ENCODE results near the gene AOPEP. TPM values are rescaled to one million over a fixed set of nuclear protein-coding genes. Genes with fewer than 3 reads are reported as not detected.

The AOPEP gene
- total RNA-seq, 1 experiment from 2014 or later: 15.0 TPM

GRCh38 chr9:94891183-94891582 is 164.7 kb downstream of the AOPEP start:
- H2BK120ac ChIP-seq (ENCODE audit: low read depth, low read length, poor library complexity, severe bottlenecking): no peak overlapping the region
- Mint-ChIP-seq H3K4me3 (no peak overlapping the region), H3K36me3 (ENCODE audit: insufficient read depth in 1 of 3, low read depth in 3 of 3) (peaks cover 5 to 15% (median 9%) of the 10 kb centered on the region in 3 experiments; a peak in 6 of 7 replicates), H3K27me3 (ENCODE audit: low read depth) (no peaks in the 10 kb centered on the region), H3K27ac (no peak overlapping the region), H3K9me3 (peaks cover 10 to 12% of the 10 kb centered on the region in 2 experiments; a peak in 4 of 5 replicates), H3K4me1 (no peaks in the 10 kb centered on the region)
- H2AFZ ChIP-seq (ENCODE audit: low read length): no peak overlapping the region
- H3K27ac ChIP-seq (ENCODE audit: insufficient read length, low read depth, low read length): no peak overlapping the region
- H4K91ac ChIP-seq (ENCODE audit: insufficient read length, low read depth, low read length): no peak overlapping the region
- no peak overlapping the region for H3T11ph ChIP-seq (ENCODE audit: low read length)
- no peak overlapping the region for H3K14ac ChIP-seq (ENCODE audit: insufficient read depth, low read length)
- no peak for TF ChIP-seq CTCF (conservative IDR thresholded peaks at IDR 0.05)
- no peak overlapping the region for H2BK15ac ChIP-seq (ENCODE audit: low read depth, low read length)
- no peak overlapping the region for H4K8ac ChIP-seq (replicated peaks; ENCODE audit: insufficient read length, low read depth, low read length)
- H4K20me1 ChIP-seq (ENCODE audit: control insufficient read depth, insufficient read depth, insufficient read length): no peaks in the 10 kb centered on the region
- no peak overlapping the region for H4K5ac ChIP-seq (ENCODE audit: insufficient read length, low read depth, low read length)
- no peaks in the 10 kb centered on the region for H3K27me3 ChIP-seq (ENCODE audit: insufficient read depth, low read length)
- H3K79me2 ChIP-seq (ENCODE audit: insufficient read depth, low read length): no peaks in the 10 kb centered on the region
- H2AK5ac ChIP-seq (ENCODE audit: insufficient read length, low read length): no peak overlapping the region
- H3K23ac ChIP-seq (ENCODE audit: insufficient read length, low read depth, low read length): no peak overlapping the region
- no peak overlapping the region for H3K4me2 ChIP-seq (ENCODE audit: insufficient read depth, insufficient read length, low read length)
- H3K4ac ChIP-seq (ENCODE audit: low read depth, low read length): no peak overlapping the region
- no CpG with 5 or more reads among the region's 1 CpG for WGBS (ENCODE audit: extremely low coverage, insufficient read length, low lambda C conversion rate)
- no peak for DNase-seq
- no peak overlapping the region for H3K9ac ChIP-seq (ENCODE audit: extremely low read depth, insufficient read length, low read length)
- no peak overlapping the region for H3K18ac ChIP-seq (ENCODE audit: insufficient read length, low read depth, low read length)
- no peaks in the 10 kb centered on the region for H3K9me3 ChIP-seq (ENCODE audit: control insufficient read depth, low read depth, low read length)
- no peak overlapping the region for H2BK5ac ChIP-seq (ENCODE audit: insufficient read length, low read length)
- no peaks in the 10 kb centered on the region for H3K79me1 ChIP-seq (ENCODE audit: insufficient read depth, low read depth, low read length, poor library complexity, severe bottlenecking)
- H3K56ac ChIP-seq (ENCODE audit: insufficient read length, low read depth, low read length): no peak overlapping the region
- H2BK12ac ChIP-seq (ENCODE audit: insufficient read length, low read depth, low read length): no peak overlapping the region
- H2BK20ac ChIP-seq (ENCODE audit: low read depth, low read length, poor library complexity, severe bottlenecking): no peak overlapping the region
- H3K4me1 ChIP-seq (ENCODE audit: insufficient read depth, low read length): no peaks in the 10 kb centered on the region
- no peaks in the 10 kb centered on the region for H3K23me2 ChIP-seq (ENCODE audit: insufficient read length, low read depth, low read length, poor library complexity, severe bottlenecking)
